OCI-M1 (cell line): ENCODE measurements around the gene DOC2B.

Experiments used
- DNase-seq: peaks from one replicate; lab custom pipeline; 2025; lab: John Stamatoyannopoulos, UW

The DOC2B gene

GRCh38 chr17:162689-163088, 18.8 kb downstream of the DOC2B start:
- no peak for DNase-seq

GRCh38 chr17:161481-161880, 20.0 kb downstream of the DOC2B start:
- no peak for DNase-seq

- no peak for DNase-seq
Measured at GRCh38 chr17:160336-160735, 21.1 kb downstream of the DOC2B start.

DNA sequence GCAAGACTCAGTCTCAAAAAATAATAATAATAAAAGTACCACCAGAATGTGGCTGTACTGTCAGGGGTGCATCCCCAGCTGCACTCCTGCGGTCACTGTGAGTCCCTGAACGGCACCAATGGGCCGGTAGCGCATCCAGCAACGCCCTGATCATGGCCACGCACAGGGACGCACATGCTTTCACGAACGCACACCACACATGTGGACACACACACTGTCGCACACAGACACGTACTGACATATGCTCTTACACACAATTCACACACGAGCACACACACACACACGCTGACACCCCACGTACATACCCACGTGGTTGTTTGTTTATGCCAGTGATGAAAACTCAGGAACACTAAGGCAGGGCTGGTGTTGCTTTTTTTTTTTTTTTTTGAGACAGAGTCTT, 21.8 kb downstream of the DOC2B start:
- no peak for DNase-seq

DNA sequence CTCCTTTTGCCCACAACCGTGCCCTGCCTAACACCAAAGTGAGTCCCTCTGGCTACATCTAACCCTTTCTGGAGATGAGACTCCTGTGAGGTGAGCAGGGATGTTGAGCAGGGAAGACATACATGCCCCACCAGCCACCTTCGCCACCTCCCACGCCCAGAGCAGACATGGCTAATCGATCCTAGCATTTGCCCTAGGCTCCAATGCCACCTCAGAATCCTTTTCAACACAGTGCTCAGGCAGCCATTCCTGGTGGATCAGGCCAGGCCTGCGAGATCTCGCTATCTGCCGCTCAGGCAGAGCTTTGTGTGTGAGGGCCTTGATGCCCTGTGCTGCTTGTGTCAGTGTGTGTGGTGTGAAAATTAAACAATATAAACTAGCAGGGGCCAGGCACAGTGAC, 23.1 kb downstream of the DOC2B start:
- DNase-seq, result no peak

DNA sequence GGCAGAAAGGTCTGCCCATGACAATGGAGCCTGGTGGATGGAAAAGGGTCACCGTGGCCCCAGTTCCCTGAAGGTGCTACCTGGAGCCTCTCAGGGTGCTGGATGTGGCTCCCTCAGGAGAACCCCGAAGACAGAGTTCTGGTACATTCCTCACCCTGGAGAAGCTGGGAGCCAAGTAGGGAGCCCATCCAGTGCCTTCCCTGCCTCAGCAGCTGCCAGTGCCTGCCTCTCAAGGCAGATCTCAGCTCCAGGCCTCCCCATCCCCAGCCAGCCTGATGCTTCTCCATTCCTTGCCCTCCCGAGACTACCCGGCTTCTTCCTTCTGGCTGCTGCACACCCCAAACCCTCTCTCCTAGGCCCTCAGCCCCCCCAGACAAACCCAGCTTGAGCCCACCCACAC, 23.5 kb downstream of the DOC2B start:
- DNase-seq, result no peak

DNA sequence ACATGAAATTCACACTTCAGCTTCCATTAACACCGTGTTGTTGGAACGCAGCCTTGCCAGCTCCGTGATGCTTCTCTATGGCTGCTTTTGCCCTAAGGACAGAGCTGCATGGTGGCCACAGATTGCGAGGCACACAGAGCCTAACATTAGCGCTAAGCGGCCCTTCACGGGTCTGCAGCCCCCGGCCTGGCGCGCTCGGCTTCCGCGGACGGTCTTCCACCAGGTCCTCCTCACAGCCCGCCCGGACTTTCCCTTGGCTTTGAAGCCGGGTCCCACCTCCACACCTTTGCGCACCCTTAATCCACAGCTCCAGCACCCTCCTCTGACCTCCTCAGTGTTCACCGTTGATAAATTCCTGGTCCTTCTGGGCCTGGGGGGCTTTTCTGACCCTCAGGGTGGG, 24.5 kb downstream of the DOC2B start:
- no peak for DNase-seq

- DNase-seq, result no peak
Measured at GRCh38 chr17:156094-156621, 25.3 kb downstream of the DOC2B start.

- no peak for DNase-seq
Measured at GRCh38 chr17:155576-155975, 25.9 kb downstream of the DOC2B start.

DNA sequence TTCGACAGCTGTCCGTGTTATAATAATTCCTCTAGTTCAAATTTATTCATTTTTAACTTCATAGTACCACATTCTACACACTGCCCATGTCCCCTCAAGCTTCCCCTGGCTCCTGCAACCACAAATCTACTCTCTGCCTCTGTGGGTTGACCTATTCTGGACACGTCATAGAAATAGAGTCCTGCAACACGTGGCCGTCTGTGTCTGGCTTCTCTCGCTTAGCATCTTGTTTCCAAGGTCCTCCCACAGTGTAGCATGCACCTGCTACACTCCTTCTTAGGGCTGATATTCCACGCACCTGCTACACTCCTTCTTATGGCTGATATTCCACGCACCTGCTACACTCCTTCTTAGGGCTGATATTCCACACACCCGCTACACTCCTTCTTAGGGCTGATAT, 27.6 kb downstream of the DOC2B start:
- no peak for DNase-seq

- no peak for DNase-seq
Measured at GRCh38 chr17:152860-153420, 28.5 kb downstream of the DOC2B start.

DNA sequence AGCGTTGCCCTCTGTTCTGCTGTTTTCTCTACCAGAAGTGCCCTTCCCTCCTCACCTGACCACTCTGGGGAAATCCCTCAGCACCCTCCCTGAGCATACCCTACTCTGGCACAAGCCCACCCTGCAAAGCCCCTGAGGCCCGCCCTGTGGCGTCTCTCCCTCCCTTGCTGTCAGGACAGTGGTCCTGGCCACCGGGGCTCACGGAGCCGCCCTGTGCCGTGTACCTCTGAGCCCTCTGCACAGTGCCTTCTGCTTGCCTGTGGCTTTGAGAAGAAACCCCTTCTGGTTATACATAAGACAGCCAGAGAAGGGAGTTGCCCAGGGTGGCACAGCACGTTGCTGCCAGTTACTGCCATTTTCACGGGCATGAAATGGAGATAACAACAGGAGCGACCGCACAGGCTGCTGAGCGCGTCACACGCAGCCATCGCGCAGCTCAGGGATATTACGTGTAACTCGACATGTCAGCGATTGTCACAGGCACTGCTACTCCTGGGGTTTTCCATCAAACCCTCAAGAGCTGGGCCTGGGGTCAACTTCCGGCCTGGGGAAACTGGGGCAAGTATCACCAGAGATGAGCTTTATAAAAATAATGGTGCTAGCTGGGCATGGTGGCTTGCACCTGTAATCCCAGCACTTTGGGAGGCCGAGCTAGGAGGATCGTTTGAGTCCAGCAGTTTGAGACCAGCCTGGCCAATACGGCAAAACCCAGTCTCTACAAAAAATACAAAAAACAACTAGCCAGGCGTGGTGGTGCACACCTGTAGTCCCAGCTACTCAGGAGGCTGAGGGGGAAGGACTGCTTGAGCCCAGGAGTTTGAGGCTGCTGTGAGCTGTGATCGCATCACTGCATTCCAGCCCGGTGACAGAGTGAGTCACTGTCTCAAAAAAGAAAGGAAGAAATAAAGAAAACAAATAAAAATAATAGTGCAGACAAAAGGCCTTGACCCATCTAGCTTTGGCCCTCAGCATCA, 29.3 kb downstream of the DOC2B start:
- DNase-seq, result no peak

- no peak for DNase-seq
Measured at GRCh38 chr17:151004-151403, 30.4 kb downstream of the DOC2B start.

GRCh38 chr17:149897-150584, 31.4 kb downstream of the DOC2B start:
- no peak for DNase-seq

DNA sequence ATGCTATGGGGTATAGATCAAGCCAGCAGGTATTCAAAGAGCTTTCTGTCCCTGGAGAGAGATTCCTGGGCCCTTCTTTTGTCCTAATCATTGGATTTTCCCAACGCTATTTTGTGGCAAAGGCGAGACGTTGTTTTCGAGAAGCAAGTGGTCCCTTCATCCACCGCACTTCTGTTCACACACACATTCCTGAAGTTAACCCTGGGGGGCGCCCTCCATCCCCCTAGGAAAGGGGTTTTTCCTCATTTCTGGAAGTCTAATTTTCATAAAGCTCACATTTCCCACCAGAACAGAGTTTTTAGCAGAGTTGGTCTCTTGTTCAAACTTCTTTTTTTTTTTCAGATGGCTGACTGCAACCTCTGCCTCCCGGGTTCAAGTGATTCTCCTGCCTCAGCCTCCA, 32.2 kb downstream of the DOC2B start:
- DNase-seq, result no peak

GRCh38 chr17:148757-149156, 32.7 kb downstream of the DOC2B start:
- no peak for DNase-seq

GRCh38 chr17:147796-148740, 33.4 kb downstream of the DOC2B start:
- DNase-seq, result no peak

- DNase-seq, result no peak
Measured at GRCh38 chr17:146983-147761, 34.3 kb downstream of the DOC2B start.

DNA sequence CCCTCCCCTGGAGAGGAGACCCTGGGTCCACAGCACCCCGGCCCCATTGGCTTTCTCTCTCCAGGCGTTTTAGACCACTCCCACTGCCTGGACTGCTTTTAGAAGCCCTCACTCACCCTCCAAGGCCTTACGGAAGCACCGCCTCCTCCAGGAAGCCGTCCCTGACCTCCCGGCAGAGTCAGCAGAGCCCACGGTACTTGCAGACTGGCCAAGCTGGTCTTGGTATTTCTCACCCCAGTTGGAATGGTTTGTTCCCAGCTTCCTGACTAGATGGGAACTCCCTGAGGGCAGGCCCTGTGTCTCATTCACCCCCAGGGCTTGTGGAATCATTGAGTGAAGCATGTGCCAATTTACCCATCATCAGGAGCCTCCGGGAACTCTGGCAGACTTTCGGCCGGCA, 34.9 kb downstream of the DOC2B start:
- DNase-seq, result no peak

GRCh38 chr17:145671-146541, 35.5 kb downstream of the DOC2B start:
- no peak for DNase-seq
